ENCODE results near the gene CSTF3. TPM values are rescaled to one million over a fixed set of nuclear protein-coding genes. Genes with fewer than 3 reads are reported as not detected.
A peak's percentile ranks its signal among the peaks of the same experiment; 100 is the strongest.

CSTF3 gene
- total and polyA plus RNA-seq, 10 of the 15 experiments (the other 5 are each of a cell fraction or from before 2014, with no cell fraction given), result 25.4 to 63.5 (median 49.5) TPM

DNA sequence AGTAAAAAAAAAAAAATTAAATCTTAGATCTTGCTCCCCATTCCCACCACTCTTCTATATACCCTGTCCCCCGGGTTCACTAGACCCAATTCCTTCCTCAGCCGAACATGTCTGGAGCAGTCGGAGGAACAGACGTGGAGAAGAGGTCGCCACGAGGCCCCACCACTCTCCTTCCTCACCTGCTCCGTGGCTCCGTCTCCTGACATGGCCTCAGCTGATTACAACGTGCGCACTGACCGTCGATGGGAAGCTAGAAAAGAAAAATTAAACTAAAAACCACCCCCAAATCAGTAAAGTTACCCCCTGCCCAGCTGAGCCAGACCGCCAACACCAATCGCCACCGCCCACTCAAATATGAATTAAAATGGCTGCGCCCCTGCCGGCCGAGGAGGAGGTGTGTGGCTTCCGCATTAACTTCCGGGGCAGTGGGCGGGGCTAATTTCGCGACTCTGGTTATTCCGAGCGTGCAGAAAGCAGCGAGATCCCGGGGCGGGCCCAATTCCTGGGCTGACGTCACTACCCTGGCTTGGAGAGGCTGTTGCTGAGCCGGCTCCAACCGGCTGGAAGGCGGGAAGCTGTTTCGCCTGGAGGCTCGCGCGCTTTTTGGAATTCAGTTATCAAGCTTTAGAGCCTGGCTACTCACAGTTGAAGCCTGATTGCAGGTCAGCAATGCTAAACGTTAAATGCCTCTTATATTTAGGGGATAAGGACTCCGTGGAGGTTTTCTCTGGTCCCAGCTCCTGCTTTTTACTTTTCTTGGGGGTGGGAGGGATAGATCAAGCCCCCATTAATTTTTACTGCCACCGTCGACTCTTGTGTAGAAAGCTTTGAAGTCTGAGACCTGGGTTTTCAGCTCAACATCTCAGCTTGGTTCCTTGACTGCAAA lies at the start of gene CSTF3 (continued):
- 0 out of 2 replicates have a peak, but pooled peaks have one; percentile 58 for TF ChIP-seq CHD1 (IDR thresholded peaks at IDR 0.05; ENCODE audit: low read depth, low read length)
- TF ChIP-seq STAT3 (IDR thresholded peaks at IDR 0.05; ENCODE audit: low read depth, low read length), result no peak
- no peak for TF ChIP-seq TCF7 (IDR thresholded peaks at IDR 0.05; ENCODE audit: borderline replicate concordance)
- TF ChIP-seq FOS (IDR thresholded peaks at IDR 0.05; ENCODE audit: borderline replicate concordance, extremely low read depth, insufficient read length), result no peak
- TF ChIP-seq, protein P1, sequence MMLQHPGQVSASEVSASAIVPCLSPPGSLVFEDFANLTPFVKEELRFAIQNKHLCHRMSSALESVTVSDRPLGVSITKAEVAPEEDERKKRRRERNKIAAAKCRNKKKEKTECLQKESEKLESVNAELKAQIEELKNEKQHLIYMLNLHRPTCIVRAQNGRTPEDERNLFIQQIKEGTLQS (IDR thresholded peaks at IDR 0.05; ENCODE audit: borderline replicate concordance, extremely low read depth, low read depth, low read length), result no peak
- TF ChIP-seq YY1 (IDR thresholded peaks at IDR 0.05; ENCODE audit: low read depth, low read length), result peak; percentile 99
- TF ChIP-seq RELA (IDR thresholded peaks at IDR 0.05; ENCODE audit: borderline replicate concordance, partially characterized antibody), result peak; percentile 54
- TF ChIP-seq ZZZ3 (IDR thresholded peaks at IDR 0.05; ENCODE audit: control insufficient read depth, insufficient read length, low read depth), result no peak
- no peak for TF ChIP-seq EZH2 (IDR thresholded peaks at IDR 0.05; ENCODE audit: borderline replicate concordance, control insufficient read depth, low read depth, low read length)
- no peak for TF ChIP-seq ETV6 (conservative IDR thresholded peaks at IDR 0.05 in 1 of 2, IDR thresholded peaks at IDR 0.05 in 1 of 2; ENCODE audit: borderline replicate concordance in 1 of 2, low read depth in 1 of 2)
- TF ChIP-seq ESRRA (IDR thresholded peaks at IDR 0.05; ENCODE audit: low read length), result no peak
- no peak for TF ChIP-seq TARDBP (IDR thresholded peaks at IDR 0.05; ENCODE audit: borderline replicate concordance)
- no peak for TF ChIP-seq PAX5 (IDR thresholded peaks at IDR 0.05; ENCODE audit: borderline replicate concordance, low read depth, low read length)
- TF ChIP-seq, protein P2, sequence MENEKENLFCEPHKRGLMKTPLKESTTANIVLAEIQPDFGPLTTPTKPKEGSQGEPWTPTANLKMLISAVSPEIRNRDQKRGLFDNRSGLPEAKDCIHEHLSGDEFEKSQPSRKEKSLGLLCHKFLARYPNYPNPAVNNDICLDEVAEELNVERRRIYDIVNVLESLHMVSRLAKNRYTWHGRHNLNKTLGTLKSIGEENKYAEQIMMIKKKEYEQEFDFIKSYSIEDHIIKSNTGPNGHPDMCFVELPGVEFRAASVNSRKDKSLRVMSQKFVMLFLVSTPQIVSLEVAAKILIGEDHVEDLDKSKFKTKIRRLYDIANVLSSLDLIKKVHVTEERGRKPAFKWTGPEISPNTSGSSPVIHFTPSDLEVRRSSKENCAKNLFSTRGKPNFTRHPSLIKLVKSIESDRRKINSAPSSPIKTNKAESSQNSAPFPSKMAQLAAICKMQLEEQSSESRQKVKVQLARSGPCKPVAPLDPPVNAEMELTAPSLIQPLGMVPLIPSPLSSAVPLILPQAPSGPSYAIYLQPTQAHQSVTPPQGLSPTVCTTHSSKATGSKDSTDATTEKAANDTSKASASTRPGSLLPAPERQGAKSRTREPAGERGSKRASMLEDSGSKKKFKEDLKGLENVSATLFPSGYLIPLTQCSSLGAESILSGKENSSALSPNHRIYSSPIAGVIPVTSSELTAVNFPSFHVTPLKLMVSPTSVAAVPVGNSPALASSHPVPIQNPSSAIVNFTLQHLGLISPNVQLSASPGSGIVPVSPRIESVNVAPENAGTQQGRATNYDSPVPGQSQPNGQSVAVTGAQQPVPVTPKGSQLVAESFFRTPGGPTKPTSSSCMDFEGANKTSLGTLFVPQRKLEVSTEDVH (IDR thresholded peaks at IDR 0.05; ENCODE audit: low read depth, partially characterized antibody), result peak; percentile 82
- TF ChIP-seq, protein P3, sequence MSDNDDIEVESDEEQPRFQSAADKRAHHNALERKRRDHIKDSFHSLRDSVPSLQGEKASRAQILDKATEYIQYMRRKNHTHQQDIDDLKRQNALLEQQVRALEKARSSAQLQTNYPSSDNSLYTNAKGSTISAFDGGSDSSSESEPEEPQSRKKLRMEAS (IDR thresholded peaks at IDR 0.05; ENCODE audit: low read depth, low read length), result no peak; the same call in 1 of the 2 replicates
- TF ChIP-seq BMI1 (IDR thresholded peaks at IDR 0.05; ENCODE audit: borderline replicate concordance), result no peak

Data from GM12878 (cell line).